Measurements from ENCODE around the gene ZNF566. TPM values are rescaled to one million over a fixed set of nuclear protein-coding genes. Genes with fewer than 3 reads are reported as not detected.

Gene ZNF566
- total RNA-seq = 20.8 and 26.9 TPM in 2 replicates
- long read RNA-seq, full-length matches to known transcripts = 33 of 50 reads
- long read RNA-seq, partial matches to known transcripts = 1 of 50 reads
- long read RNA-seq, other reads (novel, unspliced or antisense) = 16 of 50 reads

- peak within 1 kb of the TSS; percentile 99 for H3K4me3 Mint-ChIP-seq
- peaks cover 32% of the 10 kb centered on the region for H3K4me1 Mint-ChIP-seq
- peak within 1 kb of the TSS; percentile 100 for H3K27ac Mint-ChIP-seq (ENCODE audit: unreplicated experiment)
- TF ChIP-seq, protein P1, sequence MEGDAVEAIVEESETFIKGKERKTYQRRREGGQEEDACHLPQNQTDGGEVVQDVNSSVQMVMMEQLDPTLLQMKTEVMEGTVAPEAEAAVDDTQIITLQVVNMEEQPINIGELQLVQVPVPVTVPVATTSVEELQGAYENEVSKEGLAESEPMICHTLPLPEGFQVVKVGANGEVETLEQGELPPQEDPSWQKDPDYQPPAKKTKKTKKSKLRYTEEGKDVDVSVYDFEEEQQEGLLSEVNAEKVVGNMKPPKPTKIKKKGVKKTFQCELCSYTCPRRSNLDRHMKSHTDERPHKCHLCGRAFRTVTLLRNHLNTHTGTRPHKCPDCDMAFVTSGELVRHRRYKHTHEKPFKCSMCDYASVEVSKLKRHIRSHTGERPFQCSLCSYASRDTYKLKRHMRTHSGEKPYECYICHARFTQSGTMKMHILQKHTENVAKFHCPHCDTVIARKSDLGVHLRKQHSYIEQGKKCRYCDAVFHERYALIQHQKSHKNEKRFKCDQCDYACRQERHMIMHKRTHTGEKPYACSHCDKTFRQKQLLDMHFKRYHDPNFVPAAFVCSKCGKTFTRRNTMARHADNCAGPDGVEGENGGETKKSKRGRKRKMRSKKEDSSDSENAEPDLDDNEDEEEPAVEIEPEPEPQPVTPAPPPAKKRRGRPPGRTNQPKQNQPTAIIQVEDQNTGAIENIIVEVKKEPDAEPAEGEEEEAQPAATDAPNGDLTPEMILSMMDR (conservative IDR thresholded peaks at IDR 0.05) = no peak
- peaks cover 2% of the 10 kb centered on the region for H3K27me3 Mint-ChIP-seq (ENCODE audit: low read depth)
- peak; percentile 82 for DNase-seq (ENCODE audit: low read depth, low spot score)
- peaks cover 45% of the 10 kb centered on the region for H3K36me3 Mint-ChIP-seq (ENCODE audit: low read depth)
- H3K9me3 Mint-ChIP-seq = peaks cover 16% of the 10 kb centered on the region
These were observed at the start of gene ZNF566 for GRCh38 chr19:36489118-36489919. ZNF566 (minus strand) TSS chr19:36489561; CDS start chr19:36476557, 13,004 bp downstream.

GRCh38 chr19:36528921-36529518, 39.7 kb upstream of the ZNF566 start:
- no peak for DNase-seq (ENCODE audit: low read depth, low spot score)
- peaks cover 52% of the 10 kb centered on the region for H3K36me3 Mint-ChIP-seq (ENCODE audit: low read depth)

DNA sequence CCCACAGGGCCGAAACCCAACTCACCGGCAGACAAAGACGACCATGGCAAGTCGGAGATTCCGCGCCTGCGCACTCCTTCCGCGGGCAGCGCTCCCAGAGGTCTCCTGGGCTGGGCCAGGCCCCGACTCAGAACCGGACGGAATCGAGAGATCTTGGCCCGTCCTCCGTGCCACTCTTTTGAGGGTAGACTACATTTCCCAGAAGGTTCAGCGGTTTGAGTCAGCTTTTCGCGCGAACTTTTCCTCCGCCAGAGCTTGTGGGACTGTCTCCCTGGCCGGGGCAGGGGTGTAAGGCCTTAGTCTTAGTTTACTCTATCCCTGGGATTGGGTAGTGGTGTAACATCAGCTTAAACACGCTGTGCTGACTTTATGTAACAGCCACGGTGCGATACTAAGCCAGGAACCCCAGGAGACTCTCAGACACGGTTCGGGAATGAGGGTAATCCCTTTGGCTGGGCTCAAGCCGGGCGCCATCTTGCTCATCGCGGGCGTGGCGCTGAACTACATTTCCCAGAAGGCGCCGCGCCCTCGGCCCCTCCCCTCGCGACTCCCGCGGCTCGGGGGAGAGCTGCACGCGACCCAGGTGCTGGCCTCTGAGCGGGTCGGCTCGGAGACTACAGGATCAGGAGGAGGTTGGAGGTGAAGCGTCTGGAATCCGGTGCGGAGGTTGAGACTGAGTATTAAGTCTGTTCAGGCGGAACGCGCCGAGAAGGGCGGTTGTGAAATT, 39.0 kb upstream of the ZNF566 start, which contains the start of gene ZNF260:
Gene ZNF260 (minus strand): TSS at position 78 of the 727 bp plus-strand sequence. CDS start 13,033 bp downstream, outside the sequence.
- DNase-seq (ENCODE audit: low read depth, low spot score) = peak; percentile 88
- H3K36me3 Mint-ChIP-seq (ENCODE audit: low read depth) = peaks cover 52% of the 10 kb centered on the region
- peaks cover 3% of the 10 kb centered on the region for H3K27me3 Mint-ChIP-seq (ENCODE audit: low read depth)
- TF ChIP-seq, protein P1 (conservative IDR thresholded peaks at IDR 0.05) = no peak
- peaks cover 21% of the 10 kb centered on the region for H3K4me1 Mint-ChIP-seq
- H3K4me3 Mint-ChIP-seq = peak within 1 kb of the TSS; percentile 99
- peaks cover 16% of the 10 kb centered on the region for H3K9me3 Mint-ChIP-seq
- peak within 1 kb of the TSS; percentile 100 for H3K27ac Mint-ChIP-seq (ENCODE audit: unreplicated experiment)

More at GRCh38 chr19:36528921-36529518, 39.7 kb upstream of the ZNF566 start:
- peaks cover 21% of the 10 kb centered on the region for H3K4me1 Mint-ChIP-seq
- TF ChIP-seq, protein P1 (conservative IDR thresholded peaks at IDR 0.05) = no peak
- peaks cover 20% of the 10 kb centered on the region for H3K9me3 Mint-ChIP-seq
- H3K4me3 Mint-ChIP-seq = peak overlapping the region; percentile 99
- peaks cover 3% of the 10 kb centered on the region for H3K27me3 Mint-ChIP-seq (ENCODE audit: low read depth)
- H3K27ac Mint-ChIP-seq (ENCODE audit: unreplicated experiment) = peak overlapping the region; percentile 100

GRCh38 chr19:36527873-36528193, 38.5 kb upstream of the ZNF566 start:
- Mint-ChIP-seq H3K9me3 (peaks cover 19% of the 10 kb centered on the region), H3K36me3 (ENCODE audit: low read depth) (peaks cover 54% of the 10 kb centered on the region)

More at GRCh38 chr19:36527873-36528193, 38.5 kb upstream of the ZNF566 start:
- Mint-ChIP-seq H3K4me3 (peak overlapping the region; percentile 99), H3K27me3 (ENCODE audit: low read depth) (peaks cover 3% of the 10 kb centered on the region), H3K27ac (ENCODE audit: unreplicated experiment) (peak overlapping the region; percentile 100), H3K4me1 (peaks cover 21% of the 10 kb centered on the region)
- DNase-seq (ENCODE audit: low read depth, low spot score) = no peak
- TF ChIP-seq, protein P1 (conservative IDR thresholded peaks at IDR 0.05) = no peak

Measured in neural crest cell (in vitro differentiated cells).